HepG2 (cell line): ENCODE measurements around the gene XPNPEP3. TPM values are rescaled to one million over a fixed set of nuclear protein-coding genes. Genes with fewer than 3 reads are reported as not detected.

Source experiments
- ASH2L ChIP-seq: fragments of 300-600, 200-600 bp; sonication (generic); IDR thresholded peaks from 2 replicates; pipeline ENCODE4 v1.7.0; 2017; ENCODE audit warnings: low read depth, mild to moderate bottlenecking, moderate library complexity, mixed read lengths, low read length; ENCODE audit not compliant: insufficient read length
- ELF4 ChIP-seq: sonication (generic); formaldehyde crosslinking; IDR thresholded peaks from 2 replicates; pipeline ENCODE4 v1.5.0; 2020; ENCODE audit warnings: missing genetic modification reagents, mild to moderate bottlenecking, moderate library complexity, borderline replicate concordance
- ESRRA ChIP-seq: sonication (generic); formaldehyde crosslinking; IDR thresholded peaks from 2 replicates; pipeline ENCODE4 v1.5.1; 2020; ENCODE audit warnings: mild to moderate bottlenecking, low read depth, missing genetic modification reagents
- ETV6 ChIP-seq: sonication (generic); formaldehyde crosslinking; conservative IDR thresholded peaks from 2 replicates; pipeline ENCODE4 v1.4.0; 2020; ENCODE audit warnings: missing genetic modification reagents
- FOSL2 ChIP-seq: sonication (generic); formaldehyde crosslinking; IDR thresholded peaks from 2 replicates; pipeline ENCODE4 v1.4.0; 2020; ENCODE audit warnings: missing genetic modification reagents
- KDM5A ChIP-seq: fragments of 200-600 bp; sonication (generic); IDR thresholded peaks from 2 replicates; pipeline ENCODE4 v1.7.0; 2018; ENCODE audit warnings: antibody characterized with exemption, mild to moderate bottlenecking, low read length, borderline replicate concordance
- MED8 ChIP-seq: sonication (generic); formaldehyde crosslinking; IDR thresholded peaks from 2 replicates; pipeline ENCODE4 v1.8.1; 2023; ENCODE audit warnings: mild to moderate bottlenecking, missing genetic modification reagents; ENCODE audit not compliant: insufficient replicate concordance
- NPAS2 ChIP-seq: sonication (generic); formaldehyde crosslinking; IDR thresholded peaks from 2 replicates; pipeline ENCODE4 v1.8.0; 2022; ENCODE audit warnings: mild to moderate bottlenecking, missing genetic modification reagents, borderline replicate concordance
- PHB2 ChIP-seq: fragments of 450-650 bp; IDR thresholded peaks from 2 replicates; pipeline ENCODE4 v1.6.1; 2018; ENCODE audit not compliant: partially characterized antibody
- PHF20 ChIP-seq: sonication (generic); formaldehyde crosslinking; IDR thresholded peaks from 2 replicates; pipeline ENCODE4 v1.5.0; 2020; ENCODE audit warnings: mild to moderate bottlenecking, missing genetic modification reagents
- SAP130 ChIP-seq: IDR thresholded peaks from 2 replicates; pipeline ENCODE4 v1.6.1; 2016; ENCODE audit warnings: low read depth
- SPEN ChIP-seq: sonication (generic); formaldehyde crosslinking; IDR thresholded peaks from 2 replicates; pipeline ENCODE4 v1.5.1; 2020; ENCODE audit warnings: low read depth, mild to moderate bottlenecking, missing genetic modification reagents
- SRY ChIP-seq: sonication (generic); formaldehyde crosslinking; IDR thresholded peaks from 2 replicates; pipeline ENCODE4 v1.8.0; 2022; ENCODE audit warnings: mild to moderate bottlenecking, missing genetic modification reagents
- TEAD3 ChIP-seq: optimal IDR thresholded peaks from 2 replicates; pipeline ENCODE3; 2016; ENCODE audit warnings: borderline replicate concordance
- ZIK1 ChIP-seq: sonication (generic); formaldehyde crosslinking; IDR thresholded peaks from 2 replicates; pipeline ENCODE4 v1.5.0; 2020; ENCODE audit warnings: mild to moderate bottlenecking, low read depth, missing genetic modification reagents, borderline replicate concordance
- ZNF335 ChIP-seq: sonication (generic); formaldehyde crosslinking; IDR thresholded peaks from 2 replicates; pipeline ENCODE4 v1.4.0; 2020; ENCODE audit warnings: missing genetic modification reagents
- ZNF550 ChIP-seq: sonication (generic); formaldehyde crosslinking; IDR thresholded peaks from 2 replicates; pipeline ENCODE4 v1.4.0; 2020; ENCODE audit warnings: mild to moderate bottlenecking, missing genetic modification reagents, borderline replicate concordance
- ZNF567 ChIP-seq: sonication (generic); formaldehyde crosslinking; IDR thresholded peaks from 2 replicates; pipeline ENCODE4 v1.8.1; 2023; ENCODE audit warnings: mild to moderate bottlenecking, missing genetic modification reagents, borderline replicate concordance
- ZNF670 ChIP-seq: sonication (generic); formaldehyde crosslinking; IDR thresholded peaks from 2 replicates; pipeline ENCODE4 v1.8.0; 2022; ENCODE audit warnings: mild to moderate bottlenecking, missing genetic modification reagents, borderline replicate concordance
- ZNF776 ChIP-seq: sonication (generic); formaldehyde crosslinking; IDR thresholded peaks from 2 replicates; pipeline ENCODE4 v1.4.0; 2020; ENCODE audit warnings: mild to moderate bottlenecking, missing genetic modification reagents
- ZNF883 ChIP-seq: sonication (generic); formaldehyde crosslinking; IDR thresholded peaks from 2 replicates; pipeline ENCODE4 v1.5.1; 2020; ENCODE audit warnings: mild to moderate bottlenecking, missing genetic modification reagents; ENCODE audit errors: not compliant biosample characterization
- polyA plus RNA-seq, 8 experiments: library from polyadenylated mRNA; depleted of rRNA in 3 of 8; stranded (reverse) in 7 of 8; unstranded in 1 of 8; fragments of >200 nt; fragmentation: Illumina TruSeq in 4 of 8; extraction: Trizol in 4 of 8; gene quantifications; 2 replicates each; pipeline versions ENCODE4 v1.2.1 to v1.2.3, GENCODE V29; 2011 to 2016; ENCODE audit warnings: low read depth in 4 of 8, missing spikeins in 1 of 8, mixed read lengths in 1 of 8; ENCODE audit not compliant: insufficient read depth in 1 of 8
- total RNA-seq, 5 experiments: library from RNA; depleted of rRNA; stranded (reverse); fragments of >200 nt; fragmentation: Illumina TruSeq; extraction: Trizol; gene quantifications; 2 replicates each; pipeline ENCODE4 v1.2.3, GENCODE V29; 2016; ENCODE audit warnings: low read depth in 1 of 5
- TF ChIP-seq, protein P1 (sequence below): sonication (generic); formaldehyde crosslinking; IDR thresholded peaks from 2 replicates; pipeline ENCODE4 v1.4.0; 2020; ENCODE audit warnings: mild to moderate bottlenecking, missing genetic modification reagents
- TF ChIP-seq, protein P2 (sequence below): sonication (generic); formaldehyde crosslinking; IDR thresholded peaks from 2 replicates; pipeline ENCODE4 v1.8.1; 2023; ENCODE audit warnings: mild to moderate bottlenecking, missing genetic modification reagents
- TF ChIP-seq, protein P3 (sequence below): sonication (generic); formaldehyde crosslinking; IDR thresholded peaks from 2 replicates; pipeline ENCODE4 v1.4.0; 2020; ENCODE audit warnings: mild to moderate bottlenecking, missing genetic modification reagents
- TF ChIP-seq, protein P4 (sequence below): sonication (generic); formaldehyde crosslinking; IDR thresholded peaks from 2 replicates; pipeline ENCODE4 v1.5.1; 2020; ENCODE audit warnings: missing genetic modification reagents, mild to moderate bottlenecking, borderline replicate concordance

Gene XPNPEP3
- total and polyA plus RNA-seq, 2 of the 13 experiments (the other 11 are each of a cell fraction or from before 2014, with no cell fraction given), result 10.3 to 14.0 TPM

DNA sequence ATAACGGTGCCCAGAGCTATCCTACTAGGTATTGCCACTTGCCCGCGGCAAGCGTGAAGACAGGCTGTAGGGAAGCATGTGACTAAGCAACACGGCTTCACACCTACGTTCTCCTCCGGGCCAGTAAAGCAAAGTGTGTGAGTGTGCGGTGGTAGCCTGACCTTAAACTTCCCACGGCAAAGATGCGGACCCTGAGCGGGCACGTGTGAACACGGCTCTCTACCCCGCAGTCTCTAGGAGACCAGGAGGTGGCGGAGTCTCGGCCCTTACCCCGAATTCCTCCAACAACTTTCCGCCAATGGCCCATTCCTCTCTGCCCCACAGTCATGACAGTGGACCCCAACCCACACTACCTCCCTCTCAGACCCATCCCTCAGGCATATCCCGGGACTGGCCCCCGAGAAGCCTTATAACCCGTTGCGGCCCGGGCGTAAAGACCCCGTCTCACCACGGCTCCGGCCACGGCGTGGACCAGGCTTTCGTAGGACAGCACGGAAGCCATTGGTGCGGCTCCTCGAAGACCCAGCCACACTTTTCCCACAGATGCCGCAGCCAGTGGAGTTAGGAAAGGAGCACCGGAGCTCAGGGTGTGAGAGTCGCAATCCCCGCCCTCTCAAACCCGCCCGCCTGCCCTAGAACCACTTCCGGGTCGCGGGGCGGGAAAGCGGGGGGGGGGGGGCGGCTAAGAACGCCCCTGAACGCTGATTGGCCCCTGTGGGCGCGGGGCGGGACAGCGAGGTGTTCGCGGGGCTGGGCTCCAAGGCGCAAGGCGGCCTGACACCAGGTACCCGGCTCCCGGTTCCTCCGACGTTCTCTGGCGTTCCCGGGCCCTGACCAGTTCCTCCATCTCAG lies 38.0 kb upstream of the XPNPEP3 start, which contains the start of gene SLC25A17 (continued):
- TF ChIP-seq, protein P1, sequence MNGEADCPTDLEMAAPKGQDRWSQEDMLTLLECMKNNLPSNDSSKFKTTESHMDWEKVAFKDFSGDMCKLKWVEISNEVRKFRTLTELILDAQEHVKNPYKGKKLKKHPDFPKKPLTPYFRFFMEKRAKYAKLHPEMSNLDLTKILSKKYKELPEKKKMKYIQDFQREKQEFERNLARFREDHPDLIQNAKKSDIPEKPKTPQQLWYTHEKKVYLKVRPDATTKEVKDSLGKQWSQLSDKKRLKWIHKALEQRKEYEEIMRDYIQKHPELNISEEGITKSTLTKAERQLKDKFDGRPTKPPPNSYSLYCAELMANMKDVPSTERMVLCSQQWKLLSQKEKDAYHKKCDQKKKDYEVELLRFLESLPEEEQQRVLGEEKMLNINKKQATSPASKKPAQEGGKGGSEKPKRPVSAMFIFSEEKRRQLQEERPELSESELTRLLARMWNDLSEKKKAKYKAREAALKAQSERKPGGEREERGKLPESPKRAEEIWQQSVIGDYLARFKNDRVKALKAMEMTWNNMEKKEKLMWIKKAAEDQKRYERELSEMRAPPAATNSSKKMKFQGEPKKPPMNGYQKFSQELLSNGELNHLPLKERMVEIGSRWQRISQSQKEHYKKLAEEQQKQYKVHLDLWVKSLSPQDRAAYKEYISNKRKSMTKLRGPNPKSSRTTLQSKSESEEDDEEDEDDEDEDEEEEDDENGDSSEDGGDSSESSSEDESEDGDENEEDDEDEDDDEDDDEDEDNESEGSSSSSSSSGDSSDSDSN (CRISPR knock-in tag), result peak; percentile 65
- no peak for TF ChIP-seq ZNF670 (CRISPR knock-in tag)
- no peak for TF ChIP-seq NPAS2 (CRISPR knock-in tag)
- TF ChIP-seq, protein P2, sequence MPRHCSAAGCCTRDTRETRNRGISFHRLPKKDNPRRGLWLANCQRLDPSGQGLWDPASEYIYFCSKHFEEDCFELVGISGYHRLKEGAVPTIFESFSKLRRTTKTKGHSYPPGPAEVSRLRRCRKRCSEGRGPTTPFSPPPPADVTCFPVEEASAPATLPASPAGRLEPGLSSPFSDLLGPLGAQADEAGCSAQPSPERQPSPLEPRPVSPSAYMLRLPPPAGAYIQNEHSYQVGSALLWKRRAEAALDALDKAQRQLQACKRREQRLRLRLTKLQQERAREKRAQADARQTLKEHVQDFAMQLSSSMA, result peak; percentile 74
- no peak for TF ChIP-seq ESRRA
- peak; percentile 84 for TF ChIP-seq ZNF883
- TF ChIP-seq, protein P3, sequence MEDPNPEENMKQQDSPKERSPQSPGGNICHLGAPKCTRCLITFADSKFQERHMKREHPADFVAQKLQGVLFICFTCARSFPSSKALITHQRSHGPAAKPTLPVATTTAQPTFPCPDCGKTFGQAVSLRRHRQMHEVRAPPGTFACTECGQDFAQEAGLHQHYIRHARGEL (CRISPR knock-in tag), result 0 out of 2 replicates have a peak, but pooled peaks have one; percentile 81
- TF ChIP-seq KDM5A, result peak; percentile 89; the same call in 1 of the 2 replicates
- TF ChIP-seq TEAD3, result peak; percentile 23
- TF ChIP-seq ASH2L, result peak; percentile 94
- TF ChIP-seq SAP130 (CRISPR knock-in tag), result peak; percentile 92
- TF ChIP-seq PHB2, result no peak
- peak; percentile 13; the same call in 1 of the 2 replicates for TF ChIP-seq ELF4
- TF ChIP-seq, protein P4, sequence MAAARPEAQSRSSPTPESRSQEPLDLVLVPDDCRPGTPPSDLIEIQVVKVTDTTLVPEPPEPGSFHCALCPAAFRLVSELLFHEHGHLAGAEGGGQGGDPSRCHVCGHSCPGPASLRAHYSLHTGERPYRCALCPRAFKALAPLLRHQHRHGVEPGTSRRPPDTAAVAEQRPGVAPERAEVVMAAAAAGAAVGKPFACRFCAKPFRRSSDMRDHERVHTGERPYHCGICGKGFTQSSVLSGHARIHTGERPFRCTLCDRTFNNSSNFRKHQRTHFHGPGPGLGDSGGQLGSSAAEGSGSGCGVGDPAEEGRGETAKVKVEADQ (CRISPR knock-in tag), result 0 out of 2 replicates have a peak, but pooled peaks have one; percentile 70
- 0 out of 2 replicates have a peak, but pooled peaks have one; percentile 20 for TF ChIP-seq FOSL2 (CRISPR knock-in tag)
- TF ChIP-seq ETV6 (CRISPR knock-in tag), result no peak
- peak; percentile 58 for TF ChIP-seq SPEN (CRISPR knock-in tag)
- TF ChIP-seq ZNF776 (CRISPR knock-in tag), result peak; percentile 51; the same call in 1 of the 2 replicates
- no peak for TF ChIP-seq ZIK1 (CRISPR knock-in tag)
- TF ChIP-seq ZNF567 (CRISPR knock-in tag), result peak; percentile 45; the same call in 1 of the 2 replicates
- peak; percentile 72 for TF ChIP-seq SRY (CRISPR knock-in tag)
- TF ChIP-seq PHF20 (CRISPR knock-in tag), result peak; percentile 70; the same call in 1 of the 2 replicates
- peak; percentile 40 for TF ChIP-seq MED8
- TF ChIP-seq ZNF335, result peak; percentile 87; the same call in 1 of the 2 replicates
- 0 out of 2 replicates have a peak, but pooled peaks have one; percentile 68 for TF ChIP-seq ZNF550
